Fibroblast of pulmonary artery (primary cell): ENCODE results near the gene SPATA32.

Experiments used
- DNase-seq: peaks from one replicate; pipeline ENCODE4 v3.0.0-alpha.2; 2010; ENCODE audit warnings: low read depth
- H3K4me3 ChIP-seq: replicated peaks from 2 replicates; pipeline ENCODE4 v1.5.1; 2011; ENCODE audit warnings: low read depth, mild to moderate bottlenecking, control low read depth, low read length, moderate library complexity
- TF ChIP-seq, protein P1 (sequence below): IDR thresholded peaks from 2 replicates; pipeline ENCODE4 v1.5.1; 2011; ENCODE audit warnings: mild to moderate bottlenecking, control low read depth, low read length, inconsistent platforms; ENCODE audit errors: missing control alignments

Gene SPATA32

DNA sequence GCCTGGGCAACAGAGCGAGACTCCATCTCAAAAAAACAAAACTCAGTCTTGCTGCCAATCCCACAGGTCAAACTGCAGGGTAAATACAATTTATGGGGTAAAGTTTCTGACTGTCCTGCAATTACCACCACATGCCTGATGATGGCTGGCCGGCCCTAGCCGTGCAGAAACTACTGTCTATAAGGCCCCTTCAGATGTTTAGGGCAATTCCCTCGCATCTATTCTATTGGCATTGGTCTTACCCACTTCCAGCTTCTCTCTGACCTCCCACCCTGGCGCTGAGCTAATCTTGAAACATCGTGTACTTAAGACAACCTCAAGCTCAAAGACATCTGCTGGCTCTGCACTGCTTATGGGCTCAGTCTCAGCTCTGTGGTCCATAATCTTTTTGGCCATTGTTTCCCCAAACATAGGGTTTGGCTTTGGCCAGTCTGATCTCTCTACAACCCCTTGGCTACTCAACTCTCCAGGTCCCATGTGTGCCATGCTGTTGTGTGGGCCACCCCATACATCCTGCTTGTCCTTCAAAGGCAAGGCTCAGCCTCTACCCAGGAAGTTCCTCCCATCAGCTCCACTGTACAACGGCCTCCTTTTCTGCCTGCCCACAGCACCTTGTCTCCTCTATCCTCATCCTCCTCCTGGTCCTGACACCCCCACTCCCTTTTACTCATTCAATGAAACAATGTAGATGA, 38.3 kb upstream of the SPATA32 start:
- H3K4me3 ChIP-seq = no peak overlapping the region
- DNase-seq = no peak
- TF ChIP-seq, protein P1, sequence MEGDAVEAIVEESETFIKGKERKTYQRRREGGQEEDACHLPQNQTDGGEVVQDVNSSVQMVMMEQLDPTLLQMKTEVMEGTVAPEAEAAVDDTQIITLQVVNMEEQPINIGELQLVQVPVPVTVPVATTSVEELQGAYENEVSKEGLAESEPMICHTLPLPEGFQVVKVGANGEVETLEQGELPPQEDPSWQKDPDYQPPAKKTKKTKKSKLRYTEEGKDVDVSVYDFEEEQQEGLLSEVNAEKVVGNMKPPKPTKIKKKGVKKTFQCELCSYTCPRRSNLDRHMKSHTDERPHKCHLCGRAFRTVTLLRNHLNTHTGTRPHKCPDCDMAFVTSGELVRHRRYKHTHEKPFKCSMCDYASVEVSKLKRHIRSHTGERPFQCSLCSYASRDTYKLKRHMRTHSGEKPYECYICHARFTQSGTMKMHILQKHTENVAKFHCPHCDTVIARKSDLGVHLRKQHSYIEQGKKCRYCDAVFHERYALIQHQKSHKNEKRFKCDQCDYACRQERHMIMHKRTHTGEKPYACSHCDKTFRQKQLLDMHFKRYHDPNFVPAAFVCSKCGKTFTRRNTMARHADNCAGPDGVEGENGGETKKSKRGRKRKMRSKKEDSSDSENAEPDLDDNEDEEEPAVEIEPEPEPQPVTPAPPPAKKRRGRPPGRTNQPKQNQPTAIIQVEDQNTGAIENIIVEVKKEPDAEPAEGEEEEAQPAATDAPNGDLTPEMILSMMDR = no peak

DNA sequence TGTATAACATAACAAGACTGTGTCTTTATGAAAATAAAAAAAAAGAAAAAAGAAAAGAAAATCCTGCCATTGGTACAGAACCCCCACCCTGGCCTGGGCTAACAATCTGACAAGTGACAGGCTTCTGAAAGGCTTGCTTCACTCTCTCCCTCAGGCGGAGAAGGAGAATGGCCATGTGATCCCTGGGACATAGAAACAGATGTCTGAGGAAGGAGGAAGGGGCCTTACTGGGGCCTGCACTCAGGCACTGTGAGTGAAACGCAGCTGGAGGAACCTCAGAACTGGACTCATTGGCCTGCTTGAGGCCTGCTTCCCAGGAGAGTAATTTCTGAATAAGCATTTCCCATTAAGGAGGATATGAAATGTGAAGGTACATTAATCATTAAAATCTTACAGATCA, 37.5 kb upstream of the SPATA32 start:
- TF ChIP-seq, protein P1 = no peak
- H3K4me3 ChIP-seq = no peak overlapping the region
- no peak for DNase-seq

DNA sequence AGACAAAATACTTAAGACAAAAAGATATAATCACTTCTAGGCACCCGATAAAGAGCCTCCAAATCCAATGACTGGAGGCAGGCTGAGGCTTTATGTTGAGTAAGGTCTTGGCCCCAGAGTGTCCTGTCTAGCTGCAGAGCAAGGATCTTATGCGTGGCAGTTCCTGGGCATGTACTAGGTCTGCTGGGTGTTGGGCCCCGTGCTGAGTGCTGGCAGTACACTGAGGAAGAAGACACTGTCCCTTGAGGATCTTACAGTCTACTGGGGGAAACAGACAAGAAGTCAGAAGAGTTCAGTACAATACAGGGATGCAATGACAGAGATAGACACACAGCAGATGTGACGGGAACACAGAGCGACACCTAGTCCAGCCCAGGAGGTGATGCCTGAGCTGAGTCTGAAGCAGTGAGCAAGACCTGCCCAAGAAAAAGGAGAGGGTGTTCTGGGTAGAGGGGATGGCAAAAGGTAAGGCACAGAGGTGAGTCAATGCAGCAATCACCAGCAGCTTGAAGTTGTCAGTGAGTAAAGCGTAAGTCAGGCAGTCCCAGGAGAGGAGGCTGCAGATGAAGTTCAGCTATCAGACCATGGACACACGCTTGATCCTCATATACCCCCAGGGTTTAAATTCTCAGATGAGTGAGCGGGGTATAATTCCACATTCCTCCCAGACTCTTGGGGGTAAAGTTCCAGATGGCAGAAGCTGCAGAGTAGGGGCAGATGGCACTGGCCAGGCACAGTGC, 36.8 kb upstream of the SPATA32 start:
- no peak overlapping the region for H3K4me3 ChIP-seq
- TF ChIP-seq, protein P1 = no peak
- no peak for DNase-seq

DNA sequence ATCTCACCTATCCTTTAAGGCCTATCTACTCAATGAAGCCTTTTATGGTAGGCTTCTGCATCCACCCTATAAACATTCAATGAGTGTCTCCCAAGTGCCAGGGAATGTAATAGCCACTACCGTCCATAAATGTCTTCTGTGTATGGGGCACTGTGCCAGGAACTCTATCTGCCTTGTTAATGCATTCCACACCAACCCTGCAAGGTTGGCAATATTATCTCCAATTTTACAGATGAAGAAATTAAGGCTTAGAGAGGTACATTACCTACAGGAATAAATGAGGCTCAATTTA, 34.9 kb upstream of the SPATA32 start:
- no peak for DNase-seq
- TF ChIP-seq, protein P1 = no peak
- H3K4me3 ChIP-seq = no peak overlapping the region

DNA sequence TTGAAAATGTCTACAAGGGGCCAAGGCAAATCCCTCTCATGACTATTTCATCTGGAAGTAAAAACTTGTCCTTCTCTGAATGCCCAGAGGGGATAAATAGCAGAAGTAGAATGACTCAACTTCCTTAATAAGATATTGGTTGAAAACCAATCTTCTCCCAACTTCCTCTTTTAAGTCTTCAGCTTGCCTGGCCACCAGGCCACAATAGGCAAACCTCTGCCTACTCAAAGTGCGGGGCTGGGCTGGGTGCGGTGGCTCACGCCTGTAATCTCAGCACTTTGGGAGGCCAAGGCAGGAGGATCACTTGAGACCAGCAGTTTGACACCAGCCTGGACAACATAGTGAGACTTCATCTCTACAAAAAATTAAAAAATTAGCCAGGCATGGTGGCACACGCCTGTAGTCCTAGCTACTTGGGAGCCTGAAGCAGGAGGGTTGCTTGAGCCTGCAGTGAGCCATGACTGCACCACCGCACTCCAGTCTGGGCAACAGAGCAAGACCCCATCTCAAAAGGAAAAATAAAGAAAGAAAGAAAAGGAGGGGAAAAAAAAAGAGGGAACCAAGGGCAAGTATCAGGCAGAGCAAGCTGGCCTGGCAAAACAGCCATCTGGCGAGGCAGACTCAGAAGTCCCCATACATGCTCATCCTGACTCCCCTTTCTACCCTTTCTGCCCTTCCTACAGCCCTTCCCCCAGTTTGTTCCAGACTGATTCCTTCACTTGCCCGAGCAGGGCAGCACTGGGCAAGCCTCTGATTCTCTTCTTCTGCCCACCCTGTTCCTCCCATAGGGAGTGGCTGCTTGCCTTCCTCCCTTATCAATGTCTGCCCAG, 34.3 kb upstream of the SPATA32 start:
- DNase-seq = peak; percentile 63
- TF ChIP-seq, protein P1 = no peak
- no peak overlapping the region for H3K4me3 ChIP-seq

DNA sequence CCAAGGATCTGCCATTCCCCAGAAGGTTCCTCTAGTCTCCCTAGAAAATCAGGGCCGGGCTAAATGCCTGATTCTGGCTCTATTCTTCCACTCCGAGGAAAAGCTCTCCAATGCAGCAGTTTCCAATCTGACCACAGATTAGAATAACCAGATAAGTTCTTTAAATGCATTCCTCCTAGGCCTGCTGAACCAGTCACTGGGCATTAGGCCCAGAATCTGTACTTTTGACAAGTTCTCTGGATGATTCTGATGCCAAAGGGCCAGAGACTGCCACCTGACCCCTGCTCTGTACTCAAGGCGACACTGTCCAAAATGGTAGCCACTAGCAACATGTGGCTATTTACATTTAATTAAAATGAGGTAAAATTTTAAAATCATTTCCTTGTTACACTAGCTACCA, 32.6 kb upstream of the SPATA32 start:
- DNase-seq = peak; percentile 86
- no peak overlapping the region for H3K4me3 ChIP-seq
- TF ChIP-seq, protein P1 = no peak
